Measurements from ENCODE around the gene COA8.

COA8 gene

DNA sequence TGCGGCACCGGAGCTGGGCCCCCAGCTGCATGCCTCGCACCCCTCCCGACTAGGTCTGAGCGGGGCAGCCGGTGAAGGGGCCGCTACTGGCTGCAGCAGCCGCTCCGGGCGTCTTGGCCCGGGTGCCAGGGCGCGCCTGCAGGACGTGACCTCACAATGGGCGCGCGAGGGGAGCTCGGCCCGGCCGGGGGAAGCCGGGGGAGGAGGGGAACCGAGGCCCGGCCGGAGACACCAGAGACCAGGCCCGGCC is 656 bp upstream of the COA8 start:
- no peak for TF ChIP-seq CTCF (IDR thresholded peaks at IDR 0.05; ENCODE audit: insufficient read depth, low read depth, low read length, missing control alignments)
- peak; percentile 66 for DNase-seq (ENCODE audit: low read depth)
- H3K4me3 ChIP-seq (ENCODE audit: low read depth, low read length) = peak overlapping the region; percentile 91

- peak overlapping the region; percentile 91 for H3K4me3 ChIP-seq (ENCODE audit: low read depth, low read length)
- DNase-seq (ENCODE audit: low read depth) = no peak
- TF ChIP-seq CTCF (IDR thresholded peaks at IDR 0.05; ENCODE audit: insufficient read depth, low read depth, low read length, missing control alignments) = no peak
Observed at GRCh38 chr14:103563226-103563620, 463 bp downstream of the COA8 start.

DNA sequence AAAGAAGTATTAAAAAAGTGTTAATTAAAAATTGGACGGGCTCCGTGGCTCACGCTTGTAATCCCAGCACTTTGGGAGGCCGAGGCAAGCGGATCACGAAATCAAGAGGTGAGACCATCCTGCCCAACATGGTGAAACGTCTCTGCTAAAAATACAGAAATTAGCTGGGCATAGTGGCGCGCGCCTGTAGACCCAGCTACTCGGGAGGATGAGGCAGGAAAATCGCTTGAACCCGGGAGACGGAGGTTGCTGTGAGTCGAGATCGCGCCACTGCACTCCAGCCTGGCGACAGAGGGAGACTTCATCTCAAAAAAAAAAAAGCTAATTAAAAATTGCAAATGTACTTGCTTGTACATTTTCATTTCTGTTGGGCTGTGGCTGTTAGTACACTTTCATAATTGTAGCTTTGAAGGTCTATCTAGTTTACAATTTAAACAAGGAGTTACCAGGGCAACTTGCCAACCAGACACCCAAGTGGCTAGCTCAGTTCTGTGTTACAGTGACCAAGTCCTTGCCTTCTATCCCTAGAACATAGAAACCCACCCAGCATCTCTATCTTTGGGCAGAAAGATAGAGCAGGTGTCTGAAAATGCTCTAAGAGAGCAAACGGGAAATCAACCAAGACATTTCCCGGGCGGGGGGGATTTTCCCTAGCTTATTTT is 1.2 kb downstream of the COA8 start:
- peak overlapping the region; percentile 91 for H3K4me3 ChIP-seq (ENCODE audit: low read depth, low read length)
- DNase-seq (ENCODE audit: low read depth) = peak; percentile 43
- TF ChIP-seq CTCF (IDR thresholded peaks at IDR 0.05; ENCODE audit: insufficient read depth, low read depth, low read length, missing control alignments) = no peak

DNA sequence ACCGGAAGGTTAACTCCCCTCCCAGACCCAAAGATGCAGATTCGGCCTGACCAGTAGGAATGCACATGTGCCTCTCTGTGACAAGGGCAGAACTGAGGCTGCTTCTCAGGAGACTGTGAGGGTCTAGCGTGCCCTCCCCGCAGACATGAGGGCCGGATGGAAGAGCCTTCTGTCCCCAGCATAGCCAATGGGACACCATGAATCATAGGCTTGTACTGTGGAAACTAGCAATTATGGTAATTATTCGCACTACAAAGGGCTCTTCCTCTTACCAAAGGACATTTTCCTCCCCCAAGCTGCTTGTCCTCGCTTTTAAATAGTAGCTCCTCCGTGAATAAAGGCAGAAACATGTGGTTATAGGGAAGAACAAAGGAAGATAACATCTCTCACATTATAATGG is 6.2 kb downstream of the COA8 start:
- H3K4me3 ChIP-seq (ENCODE audit: low read depth, low read length) = no peak overlapping the region
- TF ChIP-seq CTCF (IDR thresholded peaks at IDR 0.05; ENCODE audit: insufficient read depth, low read depth, low read length, missing control alignments) = no peak
- DNase-seq (ENCODE audit: low read depth) = no peak

GRCh38 chr14:103569408-103569807 is 6.6 kb downstream of the COA8 start:
- no peak for TF ChIP-seq CTCF (IDR thresholded peaks at IDR 0.05; ENCODE audit: insufficient read depth, low read depth, low read length, missing control alignments)
- no peak overlapping the region for H3K4me3 ChIP-seq (ENCODE audit: low read depth, low read length)
- no peak for DNase-seq (ENCODE audit: low read depth)

DNA sequence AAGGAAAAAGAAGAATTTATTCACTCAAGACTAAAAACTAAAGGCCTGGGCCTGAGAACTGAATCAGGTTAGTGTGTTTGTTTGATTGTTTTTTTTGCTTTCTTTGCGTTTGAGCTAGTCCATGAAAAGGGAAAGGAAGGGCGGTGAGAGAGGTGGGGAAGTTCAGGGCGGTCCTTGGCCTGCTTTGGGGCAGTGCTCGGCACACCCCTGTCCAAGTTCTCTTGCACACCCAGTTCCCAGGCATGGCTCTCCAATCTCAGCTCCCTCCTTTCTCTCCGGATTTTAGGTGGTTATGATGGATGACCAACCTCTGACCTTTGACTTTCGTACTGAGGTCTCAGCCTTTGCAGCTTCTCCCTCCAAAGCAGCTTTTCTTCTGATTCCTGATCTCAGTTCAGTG is 11.3 kb downstream of the COA8 start:
- H3K4me3 ChIP-seq (ENCODE audit: low read depth, low read length) = no peak overlapping the region
- DNase-seq (ENCODE audit: low read depth) = no peak
- TF ChIP-seq CTCF (IDR thresholded peaks at IDR 0.05; ENCODE audit: insufficient read depth, low read depth, low read length, missing control alignments) = no peak

DNA sequence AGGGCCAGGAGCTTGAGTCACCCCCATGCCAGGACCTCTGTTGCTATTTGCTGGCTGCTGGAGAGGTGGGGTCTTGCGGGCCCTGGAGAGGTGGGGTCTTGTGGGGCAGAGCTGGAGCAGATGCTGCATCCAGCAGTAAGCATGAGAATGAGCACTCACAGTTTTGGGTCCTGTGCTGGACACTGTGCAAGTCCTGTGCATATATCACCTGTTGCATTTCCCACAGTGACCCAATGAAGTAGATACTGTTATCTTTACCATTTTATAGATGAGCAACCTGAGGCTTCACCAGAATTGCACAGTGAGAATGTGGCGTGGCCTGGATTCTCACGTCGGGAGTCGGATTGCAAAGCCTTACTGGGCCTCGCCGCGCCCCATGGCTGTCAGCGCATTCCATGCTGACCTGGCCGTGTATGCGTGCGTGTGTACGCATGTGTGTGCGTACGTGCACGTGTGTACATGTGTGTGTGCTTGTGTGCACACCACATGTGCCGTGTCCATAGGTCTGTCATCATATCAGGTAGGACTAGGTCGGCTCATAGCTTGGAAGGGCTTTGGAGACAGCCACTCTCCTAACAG is 12.0 kb downstream of the COA8 start:
- TF ChIP-seq CTCF (IDR thresholded peaks at IDR 0.05; ENCODE audit: insufficient read depth, low read depth, low read length, missing control alignments) = no peak
- H3K4me3 ChIP-seq (ENCODE audit: low read depth, low read length) = no peak overlapping the region
- DNase-seq (ENCODE audit: low read depth) = no peak

Measured in GM12865 (cell line).